ENCODE data around the gene GMDS.

The GMDS gene

GRCh38 chr6:1612974-1613306, 632.5 kb downstream of the GMDS start:
- no peak for DNase-seq (ENCODE audit: low read depth)

GRCh38 chr6:1612299-1612973, 633.0 kb downstream of the GMDS start:
- DNase-seq (ENCODE audit: low read depth), result no peak

GRCh38 chr6:1611572-1612298, 633.7 kb downstream of the GMDS start:
- DNase-seq (ENCODE audit: low read depth), result no peak

GRCh38 chr6:1611322-1611571, 634.2 kb downstream of the GMDS start:
- no peak for DNase-seq (ENCODE audit: low read depth)

- no peak for DNase-seq (ENCODE audit: low read depth)
These were observed 634.7 kb downstream of the GMDS start for GRCh38 chr6:1610497-1611321.

- DNase-seq (ENCODE audit: low read depth), result no peak
These were observed 635.5 kb downstream of the GMDS start, which contains the start of gene FOXC1 for GRCh38 chr6:1609648-1610496. Gene FOXC1 (plus strand): TSS chr6:1609915. CDS start chr6:1610446, 531 bp downstream.

- DNase-seq (ENCODE audit: low read depth), result no peak
These were observed 636.3 kb downstream of the GMDS start for GRCh38 chr6:1609041-1609647.

- DNase-seq (ENCODE audit: low read depth), result no peak
These were observed 637.0 kb downstream of the GMDS start for GRCh38 chr6:1608222-1609040.

- no peak for DNase-seq (ENCODE audit: low read depth)
These were observed 637.7 kb downstream of the GMDS start for GRCh38 chr6:1607516-1608221.

GRCh38 chr6:1606780-1607515, 638.5 kb downstream of the GMDS start:
- DNase-seq (ENCODE audit: low read depth), result no peak

GRCh38 chr6:1605893-1606779, 639.3 kb downstream of the GMDS start:
- no peak for DNase-seq (ENCODE audit: low read depth)

GRCh38 chr6:1605004-1605892, 640.2 kb downstream of the GMDS start:
- DNase-seq (ENCODE audit: low read depth), result no peak

GRCh38 chr6:1604158-1605003, 641.0 kb downstream of the GMDS start:
- DNase-seq (ENCODE audit: low read depth), result peak; percentile 54

- DNase-seq (ENCODE audit: low read depth), result no peak
These were observed 641.7 kb downstream of the GMDS start for GRCh38 chr6:1603708-1604107.

GRCh38 chr6:1602049-1602713, 643.2 kb downstream of the GMDS start:
- no peak for DNase-seq (ENCODE audit: low read depth)

All from stimulated activated CD8-positive, alpha-beta memory T cell treated with anti-CD3 and anti-CD28 coated beads, Interleukin-4, amount 100 ng/mL, for 24 hours (primary cell).